Ishikawa (cell line): ENCODE results near the gene TEX14.

Experiments used
- CEBPB ChIP-seq: IDR thresholded peaks from 2 replicates; pipeline ENCODE4 v1.6.1; 2012
- CREB1 ChIP-seq: IDR thresholded peaks from 2 replicates; pipeline ENCODE4 v1.6.1; 2012; ENCODE audit warnings: low read depth
- EGR1 ChIP-seq: IDR thresholded peaks from 2 replicates; pipeline ENCODE4 v1.6.1; 2012
- EP300 ChIP-seq: IDR thresholded peaks from 2 replicates; pipeline ENCODE4 v1.6.1; 2012; ENCODE audit warnings: borderline replicate concordance
- FOXM1 ChIP-seq: IDR thresholded peaks from 2 replicates; pipeline ENCODE4 v1.6.1; 2012; ENCODE audit warnings: low read depth, borderline replicate concordance
- MAX ChIP-seq: IDR thresholded peaks from 2 replicates; pipeline ENCODE4 v1.6.1; 2012
- RAD21 ChIP-seq: IDR thresholded peaks from 2 replicates; pipeline ENCODE4 v1.6.1; 2012; ENCODE audit warnings: low read depth
- REST ChIP-seq: IDR thresholded peaks from 2 replicates; pipeline ENCODE4 v1.6.1; 2012; ENCODE audit warnings: low read depth, mild to moderate bottlenecking
- TAF1 ChIP-seq: IDR thresholded peaks from 2 replicates; pipeline ENCODE4 v1.6.1; 2012; ENCODE audit warnings: low read depth, mild to moderate bottlenecking
- TCF12 ChIP-seq: IDR thresholded peaks from 2 replicates; pipeline ENCODE4 v1.6.1; 2012; ENCODE audit warnings: low read depth
- TEAD4 ChIP-seq: IDR thresholded peaks from 2 replicates; pipeline ENCODE4 v1.6.1; 2012
- USF1 ChIP-seq: IDR thresholded peaks from 2 replicates; pipeline ENCODE4 v1.6.1; 2012
- YY1 ChIP-seq: IDR thresholded peaks from 2 replicates; pipeline ENCODE4 v1.6.1; 2012; ENCODE audit warnings: low read depth
- ZBTB7A ChIP-seq: IDR thresholded peaks from 2 replicates; pipeline ENCODE4 v1.6.1; 2012; ENCODE audit warnings: low read depth

Gene TEX14

GRCh38 chr17:58630883-58631522, 60.8 kb downstream of the TEX14 start:
- TF ChIP-seq EP300 (no peak), TCF12 (no peak), ZBTB7A (no peak), YY1 (no peak), USF1 (no peak), TEAD4 (no peak), REST (no peak), RAD21 (no peak), CEBPB (no peak)

GRCh38 chr17:58626905-58627304, 64.9 kb downstream of the TEX14 start:
- TF ChIP-seq EP300 (no peak), YY1 (no peak), USF1 (no peak)

- no peak for TF ChIP-seq EGR1
Observed at GRCh38 chr17:58624751-58625150, 67.1 kb downstream of the TEX14 start.

GRCh38 chr17:58621174-58621573, 70.7 kb downstream of the TEX14 start:
- no peak for TF ChIP-seq TEAD4
- no peak for TF ChIP-seq EGR1
- TF ChIP-seq RAD21 = no peak
- no peak for TF ChIP-seq MAX
- TF ChIP-seq REST = no peak

- TF ChIP-seq EGR1 = no peak
- no peak for TF ChIP-seq TAF1
- no peak for TF ChIP-seq EP300
- no peak for TF ChIP-seq FOXM1
- no peak for TF ChIP-seq YY1
Observed at GRCh38 chr17:58618336-58618735, 73.5 kb downstream of the TEX14 start.

- no peak for TF ChIP-seq MAX
- TF ChIP-seq TEAD4 = no peak
- no peak for TF ChIP-seq CREB1
- no peak for TF ChIP-seq ZBTB7A
- TF ChIP-seq FOXM1 = no peak
- no peak for TF ChIP-seq USF1
Observed at GRCh38 chr17:58617563-58617962, 74.3 kb downstream of the TEX14 start.
